ENCODE data around the gene ERICH6.

The ERICH6 gene

GRCh38 chr3:150703756-150704344 lies at the start of gene ERICH6:
TSS of gene ERICH6 (minus strand) at chr3:150703920. CDS start at chr3:150703898, 22 bp downstream.
- DNase-seq, result peak; percentile 62

DNA sequence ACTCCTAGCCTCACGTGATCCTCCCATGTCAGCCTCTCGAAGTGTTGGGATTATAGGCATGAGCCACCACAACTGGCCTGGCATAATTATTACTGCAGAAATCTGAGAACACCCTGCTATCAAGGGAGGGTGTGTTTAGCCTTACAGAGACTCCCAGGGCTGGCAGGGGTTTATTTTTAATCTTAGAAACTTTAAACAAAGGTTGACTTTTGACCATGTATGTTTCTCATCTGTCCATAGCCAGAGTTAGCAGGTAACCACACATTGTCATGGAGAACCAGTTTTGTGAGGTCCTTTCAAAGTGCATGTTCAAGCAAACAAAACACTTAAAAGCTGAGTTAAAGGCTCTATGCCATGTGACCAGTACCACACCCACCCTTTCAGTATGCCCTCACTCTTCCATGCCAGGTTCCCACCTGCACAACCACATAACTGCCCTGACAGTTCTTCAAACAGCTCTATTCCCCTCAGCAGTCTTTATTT lies 48.1 kb upstream of the ERICH6 start:
- DNase-seq, result no peak

DNA sequence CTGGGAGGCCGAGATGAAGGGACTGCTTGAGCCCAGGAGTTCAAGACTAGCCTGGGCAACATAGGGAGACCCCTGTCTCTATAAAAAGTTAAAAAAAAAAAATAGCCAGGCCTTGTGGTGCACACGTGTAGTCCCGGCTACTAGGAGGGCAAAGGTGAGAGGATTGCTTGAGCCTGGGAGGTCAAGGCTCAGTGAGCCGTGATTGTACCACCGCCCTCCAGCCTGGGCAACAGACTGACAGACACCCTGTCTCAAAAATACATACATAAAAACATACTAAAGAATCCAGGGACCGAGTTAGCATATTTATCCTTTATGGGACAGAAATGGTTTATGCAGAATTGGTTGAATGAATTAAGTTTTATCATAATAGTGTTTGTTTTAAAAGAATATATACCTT lies 45.5 kb upstream of the ERICH6 start:
- DNase-seq, result no peak

DNA sequence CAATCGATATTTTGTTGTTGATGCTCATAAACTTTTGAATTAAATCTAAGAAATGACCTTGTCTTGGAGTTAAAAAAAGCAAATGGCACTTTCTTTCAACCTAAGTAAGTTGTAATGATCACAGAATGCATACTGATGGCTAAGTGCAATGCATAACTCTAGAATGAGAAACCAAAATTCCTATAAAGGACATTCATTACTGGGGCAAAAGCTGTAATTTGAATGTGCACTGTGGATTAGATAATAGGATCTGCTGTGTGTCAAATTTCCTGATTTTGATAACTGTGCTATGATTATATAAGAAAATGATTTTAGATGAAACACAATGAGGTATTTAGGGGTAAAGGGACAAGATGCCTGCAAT lies 44.9 kb upstream of the ERICH6 start:
- DNase-seq, result no peak

DNA sequence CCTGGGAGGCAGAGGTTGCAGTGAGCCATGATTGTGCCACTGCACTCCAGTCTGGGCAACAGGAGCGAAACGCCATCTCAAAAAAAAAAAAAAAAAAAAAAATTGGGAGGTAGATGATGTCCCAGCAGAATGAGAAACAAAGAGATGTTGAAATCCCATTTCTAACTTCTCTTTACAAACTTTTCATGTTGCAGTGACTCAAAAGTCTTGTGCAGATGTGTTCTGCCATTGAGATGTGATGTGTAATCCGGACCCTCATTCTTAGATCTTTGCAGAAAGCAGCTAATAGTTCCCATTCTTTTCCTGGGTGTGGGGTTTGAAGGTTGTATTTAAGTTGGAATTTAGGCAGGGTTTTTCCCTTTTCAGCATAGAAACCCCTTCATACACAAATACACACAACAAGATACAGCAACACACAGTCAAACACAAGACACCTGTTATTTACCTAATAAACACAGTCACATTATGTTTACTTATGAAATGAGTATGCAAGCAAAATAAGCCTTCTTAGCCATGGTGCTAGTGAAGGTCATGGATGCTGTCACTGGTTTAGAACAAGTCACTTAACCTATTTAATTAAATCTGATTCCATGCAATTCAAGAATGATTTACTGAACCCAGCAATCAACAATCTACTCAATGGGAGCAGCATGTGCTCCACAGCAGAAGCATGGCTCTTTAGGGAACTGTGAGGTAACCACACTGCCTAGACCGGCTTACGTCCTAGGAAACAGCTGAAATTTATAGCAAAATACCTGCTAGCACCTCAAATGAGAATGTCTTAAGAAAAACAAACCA lies 44.4 kb upstream of the ERICH6 start:
- no peak for DNase-seq

GRCh38 chr3:150746791-150747590 lies 43.3 kb upstream of the ERICH6 start:
- no peak for DNase-seq

GRCh38 chr3:150745832-150746231 lies 42.1 kb upstream of the ERICH6 start:
- DNase-seq, result no peak

- no peak for DNase-seq
These were observed 41.1 kb upstream of the ERICH6 start for GRCh38 chr3:150744919-150745211.

DNA sequence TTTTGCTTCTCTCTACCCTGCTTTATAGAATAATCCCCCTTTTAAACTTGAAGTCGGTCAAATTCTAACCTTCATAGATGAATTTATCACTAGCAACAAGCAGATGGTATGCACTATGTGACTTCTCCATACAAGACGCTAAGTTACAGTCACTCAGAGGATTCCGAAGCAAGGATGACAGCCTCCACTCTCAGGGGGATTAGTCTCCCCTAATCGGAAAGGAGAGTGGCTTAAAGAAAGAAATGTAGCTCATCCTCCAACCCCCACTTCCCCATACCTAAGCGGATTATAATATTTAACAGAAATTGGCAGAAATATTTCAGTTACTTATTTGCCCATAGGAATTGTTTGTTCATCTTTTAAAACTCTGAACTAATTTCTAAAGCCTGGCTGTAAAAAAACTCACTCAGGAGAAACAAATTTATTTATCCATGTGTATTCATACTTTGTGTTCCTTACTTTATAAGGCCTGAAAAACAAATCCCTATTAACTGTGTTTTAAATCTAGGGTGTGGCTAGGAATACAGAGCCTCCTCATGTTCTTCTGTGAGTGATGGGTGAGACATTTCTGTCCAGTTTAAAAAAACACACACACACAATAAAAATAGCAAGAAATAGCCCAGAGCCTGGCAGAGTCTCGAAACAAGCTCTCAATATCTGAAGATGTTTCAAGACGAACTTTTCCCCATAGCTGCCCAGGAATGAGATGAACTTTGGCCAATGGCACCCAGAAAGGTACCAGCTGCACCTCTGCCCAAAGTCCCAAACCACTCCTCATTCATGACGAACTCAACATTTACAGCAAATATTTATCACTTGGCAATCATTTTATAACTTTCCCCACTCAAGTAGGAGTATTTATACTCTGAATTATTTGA lies 40.6 kb upstream of the ERICH6 start:
- DNase-seq, result no peak

DNA sequence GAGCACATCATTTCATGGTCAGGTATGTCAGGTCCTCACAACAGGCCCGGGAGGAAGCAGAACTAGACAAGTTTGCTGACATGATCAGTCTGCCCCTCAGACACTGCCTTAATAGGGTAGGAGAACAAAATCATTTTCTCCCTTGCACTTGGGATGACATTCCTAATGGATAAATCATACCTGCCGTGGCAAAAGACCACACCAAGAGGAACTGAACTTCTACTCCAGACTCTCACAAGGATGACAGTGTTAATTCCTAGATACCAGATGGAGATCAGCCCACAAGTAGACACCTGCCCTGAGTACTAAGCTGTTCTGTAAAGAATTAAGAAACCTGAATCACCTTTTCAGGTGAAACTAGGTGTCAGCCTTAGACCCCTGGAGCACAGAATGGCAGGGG lies 39.8 kb upstream of the ERICH6 start:
- DNase-seq, result no peak

GRCh38 chr3:150742679-150743078 lies 39.0 kb upstream of the ERICH6 start:
- no peak for DNase-seq

GRCh38 chr3:150742141-150742523 lies 38.4 kb upstream of the ERICH6 start:
- DNase-seq, result no peak

DNA sequence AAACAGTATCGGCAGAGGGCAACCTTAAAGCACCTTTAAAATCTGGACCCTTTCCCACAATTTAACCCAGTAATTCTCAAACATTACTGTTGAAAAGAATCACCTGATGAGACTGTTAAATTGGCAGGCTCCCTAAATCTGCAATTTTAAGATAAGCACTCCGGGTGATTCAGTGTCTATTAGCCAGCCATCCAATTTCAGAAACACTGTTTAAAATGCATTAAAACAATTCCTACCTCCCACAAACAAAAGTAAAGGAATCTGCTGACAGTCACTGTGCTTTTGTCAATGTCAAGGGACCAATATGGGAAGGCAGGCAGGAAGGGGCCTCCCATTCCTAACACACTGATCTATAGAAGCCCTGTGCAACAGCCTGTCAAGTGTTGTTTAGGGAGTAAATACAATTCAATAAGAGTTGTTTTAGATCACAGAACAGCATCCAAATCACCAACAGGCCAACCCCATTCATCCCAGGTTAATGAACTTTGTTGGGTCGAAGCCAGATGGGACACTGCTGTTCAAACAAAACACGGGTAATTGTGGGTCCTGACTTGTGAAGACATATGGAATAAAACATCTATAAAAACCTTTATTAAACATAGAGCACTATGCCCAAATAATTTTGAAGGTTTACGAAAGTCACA lies 37.9 kb upstream of the ERICH6 start:
- no peak for DNase-seq

DNA sequence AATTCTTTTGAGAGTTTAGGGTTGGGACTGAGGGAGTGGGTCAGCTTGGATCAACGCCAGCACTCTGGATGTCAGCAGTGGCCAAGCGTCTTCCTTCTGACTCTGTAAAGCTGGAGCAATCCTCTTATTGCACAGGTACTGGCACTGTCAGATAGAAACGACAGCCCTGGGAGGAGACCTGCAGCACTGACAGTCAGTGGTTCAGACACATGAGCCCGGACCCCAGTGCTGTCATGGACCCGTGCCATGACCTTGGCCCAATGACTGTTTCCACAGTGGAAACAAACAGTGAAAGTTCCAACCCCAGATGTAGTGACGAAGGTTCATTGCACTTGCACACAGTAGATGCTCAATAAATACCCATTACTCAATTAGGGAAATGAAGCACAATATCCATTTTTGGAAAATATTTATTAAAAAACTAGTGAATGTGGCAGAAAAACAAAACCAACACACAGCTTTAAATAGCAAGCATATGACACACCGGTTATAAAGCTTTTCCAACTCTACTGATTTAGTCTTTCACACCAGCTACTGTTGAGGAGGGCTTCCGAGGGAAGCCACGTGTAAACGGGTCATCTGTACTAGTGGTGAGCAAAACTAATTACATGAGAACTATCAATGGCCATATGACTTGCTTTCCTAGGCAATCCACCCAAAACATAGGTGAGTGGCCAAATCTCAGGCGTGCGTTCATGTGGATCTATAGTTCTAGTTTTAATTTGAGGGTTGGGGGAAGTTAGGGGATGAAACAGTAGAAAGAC lies 37.2 kb upstream of the ERICH6 start:
- DNase-seq, result no peak

DNA sequence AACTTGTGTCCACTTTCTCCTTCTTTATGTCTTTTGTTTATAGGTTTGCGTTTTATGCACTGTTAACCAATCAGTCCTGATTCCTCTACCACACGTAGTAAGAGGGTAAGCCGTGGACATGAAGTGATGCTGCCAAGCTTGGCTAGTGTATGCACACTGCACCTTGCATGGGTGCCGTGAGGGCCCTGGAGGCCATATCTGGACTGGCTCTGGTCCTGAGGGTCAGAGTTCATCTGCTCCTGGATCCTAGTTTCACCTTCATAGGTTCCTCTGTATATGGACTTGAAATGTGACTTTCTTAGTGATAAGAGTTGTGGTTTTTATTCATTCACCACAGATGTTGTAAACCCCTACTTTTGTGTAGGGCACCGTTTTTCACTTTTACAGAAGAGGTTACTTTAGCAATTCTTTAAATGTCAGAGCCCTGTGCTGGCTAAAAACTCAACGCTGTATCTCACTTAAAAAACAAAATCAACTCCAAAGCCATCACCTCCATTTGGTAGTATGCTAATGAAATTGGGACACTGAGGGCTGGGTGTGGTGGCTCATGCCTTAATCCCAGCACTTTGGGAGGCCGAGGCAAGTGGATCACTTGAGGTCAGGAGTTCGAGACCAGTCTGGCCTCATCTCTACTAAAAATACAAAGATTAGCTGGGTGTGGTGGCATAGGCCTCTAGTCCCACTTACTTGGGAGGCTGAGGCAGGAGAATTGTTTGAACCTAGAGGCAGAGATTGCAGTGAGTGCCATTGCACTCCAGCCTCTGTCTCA lies 36.3 kb upstream of the ERICH6 start:
- DNase-seq, result peak; percentile 35

- no peak for DNase-seq
These were observed 35.6 kb upstream of the ERICH6 start for GRCh38 chr3:150739200-150739863.

- DNase-seq, result no peak
These were observed 35.0 kb upstream of the ERICH6 start for GRCh38 chr3:150738688-150739087.

- peak; percentile 81 for DNase-seq
These were observed 34.4 kb upstream of the ERICH6 start for GRCh38 chr3:150737874-150738679.

Measured in GF-D8 (cell line).